HL-60/S4 treated with phorbol 12-myristate 13-acetate at 8.2 ng/mL for 4 days and 3 days (cell line): ENCODE measurements around the gene STK32C.

Experiments used
- in situ Hi-C: fragments of 300-500 bp; cut with MboI; formaldehyde crosslinking; loops from 2 replicates; pipeline ENCODE4 v1.15.0; 2022; ENCODE audit warnings: low sequenced_read_pairs

STK32C gene

GRCh38 chr10:132176623-132177500 lies 130.9 kb downstream of the STK32C start:
- in situ Hi-C loops: no loop called here

GRCh38 chr10:132175907-132176581 lies 131.7 kb downstream of the STK32C start:
- in situ Hi-C loops: no loop called here

- in situ Hi-C loops: no loop called here
Measured at GRCh38 chr10:132175408-132175807, 132.3 kb downstream of the STK32C start.

DNA sequence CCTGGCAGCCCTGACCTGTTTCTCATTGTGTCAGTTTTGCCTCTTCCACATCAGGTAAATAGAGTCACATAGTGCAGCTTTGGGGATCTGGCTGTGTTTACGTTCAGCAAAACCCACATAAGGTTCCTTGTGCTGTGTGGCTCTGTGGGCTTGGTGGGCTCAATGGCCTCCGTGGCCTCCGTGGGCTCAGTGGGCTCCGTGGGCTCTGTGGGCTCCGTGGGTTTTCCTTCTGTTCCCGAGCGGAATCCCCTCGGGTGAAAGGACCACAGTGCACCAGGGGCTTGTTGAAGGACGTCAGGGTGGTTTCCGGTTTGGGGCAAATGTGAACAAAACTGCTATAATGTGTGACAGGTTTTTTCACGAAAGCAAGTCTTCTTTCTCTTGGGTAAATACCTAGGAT lies 133.5 kb downstream of the STK32C start:
- in situ Hi-C loops: no loop called here

DNA sequence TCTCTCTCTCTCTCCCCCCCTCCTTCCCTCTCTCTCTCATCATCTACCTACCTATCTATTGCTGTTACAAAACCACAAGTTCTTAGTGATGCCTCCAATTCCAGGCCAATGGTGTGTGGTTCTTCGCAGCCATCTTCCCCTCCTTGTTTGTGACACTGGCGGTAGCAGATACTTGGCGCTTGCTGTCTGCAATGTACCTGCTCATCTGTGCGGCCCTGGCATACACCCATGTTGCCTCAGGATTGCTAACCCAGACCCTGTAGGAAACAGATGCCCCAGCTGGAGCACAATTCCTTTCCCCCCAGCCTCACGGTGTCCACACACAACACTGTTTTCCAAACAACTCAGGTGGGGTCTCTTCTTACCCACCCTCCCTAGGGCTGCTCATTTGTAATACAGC lies 134.6 kb downstream of the STK32C start:
- in situ Hi-C loops: no loop called here

DNA sequence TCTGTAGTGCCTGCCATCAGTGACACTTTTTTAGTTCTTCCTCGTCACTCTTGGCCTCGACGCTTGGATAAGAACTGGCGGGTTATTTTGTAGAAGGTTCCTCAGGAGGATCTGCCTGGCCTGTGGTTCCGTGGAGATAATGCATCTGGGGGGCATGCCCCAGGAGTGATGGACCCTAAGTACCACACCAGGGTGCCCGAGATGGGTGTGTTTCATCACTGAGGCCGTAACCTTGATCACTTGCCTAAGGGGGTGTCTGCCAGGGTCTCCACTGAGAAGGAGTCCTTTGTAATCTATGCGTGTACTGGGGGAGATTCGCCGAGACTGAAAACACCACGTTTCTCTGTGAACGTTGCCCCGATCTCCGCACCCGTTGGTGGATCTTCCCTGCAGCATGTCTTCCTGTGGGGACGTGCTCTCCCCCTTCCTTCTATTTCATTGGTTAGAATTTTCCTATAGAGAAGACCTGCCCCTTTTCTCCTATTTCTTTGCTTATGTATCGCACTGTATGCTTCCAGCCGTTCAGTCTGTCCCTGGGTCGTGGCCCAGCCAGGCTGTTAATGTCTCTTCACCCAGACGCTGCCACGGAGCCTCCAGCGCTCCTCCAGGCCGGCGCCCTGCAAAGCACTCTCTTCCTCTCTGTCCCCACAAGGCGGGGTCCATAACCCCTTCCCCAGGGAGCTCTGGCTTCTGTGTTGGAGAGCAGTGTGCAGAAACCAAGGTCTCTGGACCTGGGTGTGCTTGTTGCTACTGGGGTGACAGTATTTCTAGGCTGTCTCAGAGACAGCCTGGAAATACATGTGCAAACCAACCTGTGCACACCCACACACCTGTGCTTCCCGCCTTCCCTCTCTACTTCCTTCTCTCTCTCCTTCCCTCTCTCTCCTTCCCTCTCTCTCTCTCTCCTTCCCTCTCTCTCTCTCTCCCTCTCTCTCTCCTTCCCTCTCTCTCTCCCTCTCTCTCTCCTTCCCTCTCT lies 135.4 kb downstream of the STK32C start:
- in situ Hi-C loops: no loop called here

DNA sequence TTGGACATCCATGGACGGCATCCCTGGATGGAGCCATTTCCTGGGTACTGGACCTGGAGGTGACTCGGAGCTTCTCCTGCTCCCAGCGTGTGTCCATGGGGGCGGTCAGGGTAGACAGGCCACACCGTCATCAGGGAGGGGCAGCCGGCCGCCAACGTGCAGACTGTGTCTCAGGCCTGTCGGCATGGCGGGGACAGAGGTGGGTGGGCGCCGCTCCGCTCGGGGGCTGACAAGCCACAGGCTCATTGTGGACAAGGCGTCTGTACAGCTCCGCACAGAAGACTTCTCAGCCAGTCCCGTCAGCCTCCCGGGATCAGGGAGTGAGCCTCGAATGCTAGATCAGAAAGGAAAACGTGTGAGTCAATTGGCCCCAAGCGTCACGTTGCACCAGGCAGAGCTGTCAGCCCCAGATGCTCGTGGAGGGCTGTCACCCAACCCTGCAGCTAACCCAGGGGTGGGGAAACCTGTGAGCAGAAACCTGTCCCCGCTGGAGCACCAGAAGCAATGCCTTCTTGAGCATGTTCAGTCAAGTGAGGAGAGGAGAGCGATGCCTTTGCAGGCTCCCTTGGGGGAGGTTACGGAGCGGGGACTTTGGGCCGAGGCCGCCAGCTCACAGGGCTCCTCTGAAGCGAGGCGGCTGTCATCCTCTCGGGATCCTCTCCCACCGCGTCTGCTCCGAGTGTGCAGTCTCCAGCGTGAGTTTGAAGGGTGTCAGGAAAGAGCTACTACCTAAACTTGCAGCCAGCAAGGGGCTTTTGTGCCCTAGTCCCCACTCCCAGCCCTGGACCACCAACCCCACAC lies 137.0 kb downstream of the STK32C start:
- in situ Hi-C loops: no loop called here

DNA sequence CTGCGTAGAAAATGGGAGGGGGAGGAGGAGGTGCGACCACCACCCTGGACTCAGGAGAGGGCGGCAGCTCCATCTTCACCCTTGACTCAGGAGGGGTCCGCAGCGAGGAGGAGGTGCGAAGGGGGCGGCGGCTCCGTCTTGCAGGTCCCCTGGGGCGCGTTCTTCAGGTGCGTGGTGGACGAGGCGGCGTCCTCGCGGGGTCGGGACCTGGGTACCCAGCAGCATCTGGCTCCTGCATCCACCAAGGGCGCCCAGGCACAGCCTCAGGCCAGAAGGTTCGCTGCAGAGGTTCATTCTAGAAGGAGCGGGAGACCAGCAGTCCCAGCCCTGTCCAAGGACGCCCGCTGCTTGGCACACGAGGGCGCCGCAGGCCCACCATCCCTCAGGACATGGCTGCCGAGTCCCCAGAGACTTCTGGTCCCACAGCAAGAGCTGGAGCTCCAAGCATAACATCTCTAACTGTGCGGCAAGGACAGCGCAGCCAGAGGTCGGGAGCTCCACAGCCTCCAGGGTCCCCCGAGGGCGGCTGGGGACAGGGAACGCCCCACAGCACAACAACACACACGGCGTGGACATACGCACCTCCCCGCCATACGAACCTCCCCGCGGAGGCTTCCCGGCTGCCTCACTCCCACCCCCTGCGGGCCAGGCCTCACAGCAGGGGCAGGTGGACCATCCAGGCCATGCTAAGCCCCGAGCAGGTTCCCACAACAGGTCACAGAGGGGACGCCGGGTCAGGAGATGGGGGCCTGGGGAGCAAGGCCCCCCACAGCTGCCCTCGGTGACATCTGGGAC lies 137.8 kb downstream of the STK32C start:
- in situ Hi-C loops: no loop called here

DNA sequence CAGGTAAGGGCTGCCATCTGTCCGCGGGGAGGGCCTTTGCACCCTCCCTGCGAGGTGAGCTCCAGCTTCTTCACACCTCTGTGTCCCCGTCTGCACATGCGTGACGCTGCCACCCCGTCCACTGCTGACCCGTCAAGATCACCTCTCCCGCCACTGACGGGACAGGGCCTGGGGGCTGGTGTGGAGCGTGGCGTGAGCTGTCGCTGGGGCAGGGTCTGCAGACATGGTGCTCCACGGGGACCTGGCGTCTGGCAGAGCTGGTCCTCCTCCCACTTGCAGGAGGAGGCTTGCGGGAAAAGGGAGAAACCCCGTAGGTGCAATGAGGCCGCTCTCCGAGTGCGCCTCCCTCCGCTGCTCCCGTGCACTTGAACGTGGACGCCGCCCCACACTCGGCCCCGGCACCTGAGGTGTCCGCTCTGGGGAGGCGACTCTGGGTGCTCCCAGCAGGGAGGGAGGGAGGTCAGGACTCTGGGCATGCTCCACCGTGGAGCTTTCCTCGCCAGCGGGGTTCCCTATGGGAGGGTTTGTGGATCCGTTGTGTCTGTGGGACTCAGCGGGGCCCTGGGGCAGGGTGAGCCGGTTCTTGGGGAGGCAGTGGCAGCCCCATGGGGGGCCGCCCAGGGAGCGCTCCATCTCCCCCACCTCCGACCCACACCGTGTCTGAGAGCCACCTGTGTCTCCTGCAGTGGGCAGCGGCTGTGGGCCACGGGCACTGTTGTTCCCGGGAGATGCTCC lies 138.6 kb downstream of the STK32C start:
- in situ Hi-C loops: no loop called here

- in situ Hi-C loops: no loop called here
Measured at GRCh38 chr10:132168571-132169030, 139.1 kb downstream of the STK32C start.

- in situ Hi-C loops: no loop called here
Measured at GRCh38 chr10:132167976-132168375, 139.8 kb downstream of the STK32C start.

GRCh38 chr10:132167041-132167674 lies 140.6 kb downstream of the STK32C start:
- in situ Hi-C loops: no loop called here

DNA sequence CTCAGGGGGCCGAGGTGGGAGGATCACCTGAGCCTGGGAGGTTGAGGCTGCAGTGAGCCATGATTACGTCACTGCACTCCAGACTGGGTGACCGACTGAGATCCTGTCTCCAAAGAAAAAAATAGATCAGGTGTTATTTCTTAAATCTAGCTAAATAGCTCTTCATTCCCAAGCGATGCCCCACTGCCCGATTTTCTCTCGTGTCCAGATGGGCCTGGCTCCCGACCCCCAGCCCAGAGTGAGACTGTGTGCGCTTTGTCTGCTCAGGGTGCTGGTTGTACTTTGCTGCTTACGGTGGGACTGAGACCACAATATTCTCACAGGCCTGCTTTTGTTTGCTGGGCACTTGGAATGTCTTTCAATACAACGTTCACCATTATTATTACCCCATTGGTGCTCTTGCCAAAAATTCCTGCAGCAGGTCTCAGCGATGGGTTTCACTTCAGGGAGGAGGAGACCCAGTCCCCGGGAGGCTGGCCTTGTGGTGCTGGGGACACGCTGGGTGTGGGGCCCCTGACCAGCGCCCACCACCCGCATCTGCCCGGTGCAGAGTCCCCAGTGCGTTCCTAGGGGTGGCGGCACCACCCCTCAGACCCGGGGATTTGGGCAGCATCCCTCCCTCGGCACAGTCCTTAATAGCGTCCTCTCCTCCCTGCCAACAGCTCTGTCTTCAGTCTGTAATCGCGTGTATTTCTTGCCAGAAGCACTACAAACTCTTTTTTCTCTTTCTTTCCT lies 141.4 kb downstream of the STK32C start:
- in situ Hi-C loops: no loop called here

- in situ Hi-C loops: no loop called here
Measured at GRCh38 chr10:132165416-132165980, 142.3 kb downstream of the STK32C start.

DNA sequence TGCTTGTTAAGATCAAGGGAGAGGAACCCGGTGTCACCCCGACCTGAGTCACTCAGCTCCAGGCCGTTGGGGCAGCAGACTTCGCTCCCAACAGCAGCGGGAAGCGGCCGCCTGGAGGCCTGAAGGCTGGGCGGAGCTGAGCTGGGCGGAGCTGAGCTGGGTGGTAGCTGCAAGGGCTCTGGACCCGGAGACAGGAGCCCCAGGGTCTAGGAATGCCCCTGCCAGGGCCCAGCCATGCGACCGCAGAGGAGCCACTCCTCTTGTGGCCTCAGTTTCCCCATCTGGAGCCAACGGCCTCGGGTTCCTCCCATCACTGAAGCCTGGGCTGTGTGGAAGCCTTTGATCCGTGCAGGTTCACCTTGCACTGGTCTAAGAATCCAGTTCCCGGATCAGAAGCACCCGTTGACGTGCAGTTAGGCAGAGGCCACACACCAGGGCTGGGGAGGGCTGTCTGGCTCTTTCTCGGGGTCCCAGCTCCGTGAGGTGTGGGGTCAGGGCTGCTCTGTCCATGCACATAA lies 142.9 kb downstream of the STK32C start:
- in situ Hi-C loops: no loop called here

DNA sequence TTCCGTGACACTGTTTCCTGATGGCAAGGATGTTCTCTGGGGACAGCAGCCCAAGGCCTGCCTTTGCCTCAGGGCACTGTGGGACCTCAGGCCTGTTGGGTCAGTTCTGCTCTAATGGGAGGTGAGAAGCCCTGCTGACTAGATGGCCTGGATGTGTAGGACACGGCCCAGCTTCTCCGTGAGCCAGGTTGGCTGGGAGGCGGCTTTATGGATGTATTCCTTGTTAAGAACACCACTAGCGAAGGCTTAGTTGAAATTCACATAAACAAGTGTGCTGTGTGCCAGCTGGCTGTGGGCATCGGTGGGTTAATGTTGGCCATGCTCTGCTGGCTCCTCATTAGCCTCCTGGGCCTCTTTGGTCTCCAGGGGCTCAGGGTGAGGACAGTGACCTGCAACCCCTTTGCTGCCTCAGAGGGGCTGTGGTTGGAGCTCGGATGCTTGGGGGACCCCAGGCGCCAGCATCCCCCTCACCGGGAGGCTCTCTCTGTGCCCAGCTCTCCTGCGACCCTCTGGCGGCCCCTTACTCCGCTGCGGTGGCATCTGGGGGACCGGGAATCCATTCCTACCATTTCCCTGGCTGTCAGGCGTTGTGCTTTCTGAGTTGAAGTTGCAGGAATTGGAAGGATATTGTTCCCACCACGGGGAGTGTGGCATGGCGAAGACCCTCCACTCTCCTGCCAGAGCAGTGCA lies 143.8 kb downstream of the STK32C start:
- in situ Hi-C loops: no loop called here
